GM19468 (cell line): ENCODE measurements around the gene ROBO2.

Experiments used
- ATAC-seq: cut with Tn5 transposase; IDR thresholded peaks from one replicate; pipeline ENCODE4 v1.9.1; 2021; ENCODE audit warnings: mild to moderate bottlenecking, moderate library complexity, moderate number of reproducible peaks; ENCODE audit not compliant: unreplicated experiment; ENCODE audit errors: extremely low read depth

Gene ROBO2

DNA sequence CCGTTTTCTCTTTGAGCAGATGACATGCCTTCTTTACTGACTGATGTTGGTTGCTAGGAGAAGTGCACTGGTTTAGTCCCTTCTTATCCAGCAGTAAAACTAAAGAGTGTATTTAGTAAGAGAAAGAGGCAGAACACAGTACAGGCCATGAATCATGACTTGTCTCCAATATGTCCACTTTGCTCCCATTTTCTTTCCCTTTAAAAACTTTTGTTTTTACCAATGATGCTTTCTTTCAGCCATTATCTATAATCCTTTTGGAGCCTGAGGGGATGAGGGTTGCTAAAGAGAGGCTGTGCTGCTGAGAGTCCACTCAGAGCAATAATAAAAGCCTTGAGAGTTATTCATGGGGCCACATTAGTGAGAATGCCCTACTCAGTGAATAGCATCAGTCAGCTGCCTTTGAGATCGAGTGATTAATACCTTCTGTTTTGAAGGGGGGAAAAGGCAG, 12.2 kb downstream of the ROBO2 start:
- ATAC-seq: no peak

DNA sequence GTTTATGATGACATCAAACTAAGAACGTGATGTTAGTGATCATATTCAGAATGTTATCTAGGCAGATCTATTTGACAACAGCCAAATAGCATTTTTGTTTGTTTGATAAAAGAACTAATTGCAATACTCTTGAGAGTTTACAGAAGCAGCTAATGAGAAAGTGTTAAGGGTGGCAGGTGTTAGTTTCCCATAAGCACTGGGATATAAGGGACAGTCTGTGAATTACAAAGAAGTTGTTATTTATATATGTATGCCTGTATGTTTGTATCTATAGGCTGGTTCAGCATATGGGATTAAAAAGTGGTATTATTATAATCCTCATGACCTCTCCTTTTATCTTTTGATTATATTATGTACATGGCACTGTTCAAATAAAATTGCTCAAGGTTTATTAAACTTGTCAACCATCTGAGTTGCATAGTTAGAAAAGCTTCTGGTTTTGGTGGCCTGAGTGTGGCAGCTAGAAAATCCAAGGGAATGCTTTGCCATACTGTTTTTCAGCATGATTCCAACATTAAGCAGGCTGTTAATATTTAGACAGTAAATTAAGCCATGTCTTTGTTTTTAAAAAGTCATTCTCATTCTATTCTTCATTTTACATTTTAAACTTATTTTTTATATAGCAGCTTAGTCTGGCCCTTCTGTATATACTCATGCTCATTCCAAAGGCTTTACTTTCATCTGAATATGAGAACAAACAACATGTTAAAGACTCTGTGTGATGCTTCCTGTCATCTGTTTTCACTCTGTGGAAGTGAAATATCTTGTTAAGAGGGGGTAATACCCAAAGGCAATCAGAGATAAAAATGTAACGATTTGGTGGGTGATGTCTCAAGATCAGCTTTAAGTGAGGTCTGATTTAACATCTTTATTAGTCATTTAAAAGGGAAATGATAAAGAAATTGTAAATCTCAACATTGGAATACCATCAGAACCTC, 13.1 kb downstream of the ROBO2 start:
- no peak for ATAC-seq

DNA sequence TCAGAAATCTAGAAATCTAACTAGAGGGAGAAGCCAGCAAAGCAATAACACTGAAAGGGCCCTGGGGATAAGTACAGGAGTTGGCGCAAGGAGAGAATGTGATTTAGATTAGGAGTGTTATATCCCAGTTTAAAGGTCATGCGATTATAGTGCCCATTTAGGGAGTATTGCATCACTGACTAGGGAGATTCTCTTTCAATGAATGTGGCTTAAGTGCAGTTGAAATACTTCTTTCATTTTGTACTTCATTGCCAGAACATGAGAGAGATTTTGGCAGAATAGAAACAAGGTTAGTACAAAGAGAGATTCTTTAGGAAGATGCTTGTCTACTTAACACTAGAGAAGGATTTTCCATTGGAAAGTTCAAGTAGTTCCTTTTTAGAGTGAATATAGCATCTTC, 13.9 kb downstream of the ROBO2 start:
- no peak for ATAC-seq

DNA sequence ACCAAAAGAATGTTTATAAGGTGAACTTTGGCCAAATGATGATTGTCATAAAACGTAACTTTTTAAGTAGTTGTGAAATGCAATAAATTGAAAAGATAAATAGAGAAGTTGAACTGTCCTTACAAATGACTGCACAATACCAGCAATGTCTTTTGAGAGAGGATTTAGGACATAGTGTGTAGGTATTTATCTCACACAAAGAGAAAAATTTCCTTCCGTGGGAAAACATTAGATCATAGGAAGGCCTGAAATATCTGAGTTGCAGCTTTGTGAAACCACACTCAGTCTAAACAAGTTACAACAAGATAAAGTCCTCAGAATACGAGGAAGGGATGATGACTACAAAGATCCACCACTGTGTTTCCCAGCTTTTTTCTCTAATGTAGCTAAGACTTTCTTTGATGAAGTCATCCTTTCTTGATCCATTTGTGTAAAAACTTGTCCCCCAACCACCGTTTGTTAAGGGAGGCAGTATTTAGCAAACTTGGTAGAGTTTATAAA, 16.0 kb downstream of the ROBO2 start:
- ATAC-seq: no peak

DNA sequence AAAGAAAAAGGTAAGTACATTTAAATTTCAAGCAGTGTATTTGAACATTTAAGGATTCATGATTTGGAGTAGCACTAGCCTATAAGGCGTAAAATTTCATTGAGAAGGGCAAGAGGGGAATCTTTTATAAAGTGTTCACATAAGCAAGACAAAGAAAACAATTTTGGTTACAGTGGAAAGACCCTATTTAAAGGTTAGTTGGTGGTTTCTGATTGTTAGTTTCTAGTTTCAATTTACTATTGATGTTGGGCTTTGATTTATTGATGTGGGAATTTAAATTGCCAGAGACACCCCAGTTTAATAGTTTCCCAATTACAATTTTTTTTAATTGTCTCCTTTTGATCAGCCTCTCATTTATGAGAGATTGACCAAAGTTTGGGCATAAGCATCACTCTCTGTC, 19.5 kb downstream of the ROBO2 start:
- ATAC-seq: no peak

DNA sequence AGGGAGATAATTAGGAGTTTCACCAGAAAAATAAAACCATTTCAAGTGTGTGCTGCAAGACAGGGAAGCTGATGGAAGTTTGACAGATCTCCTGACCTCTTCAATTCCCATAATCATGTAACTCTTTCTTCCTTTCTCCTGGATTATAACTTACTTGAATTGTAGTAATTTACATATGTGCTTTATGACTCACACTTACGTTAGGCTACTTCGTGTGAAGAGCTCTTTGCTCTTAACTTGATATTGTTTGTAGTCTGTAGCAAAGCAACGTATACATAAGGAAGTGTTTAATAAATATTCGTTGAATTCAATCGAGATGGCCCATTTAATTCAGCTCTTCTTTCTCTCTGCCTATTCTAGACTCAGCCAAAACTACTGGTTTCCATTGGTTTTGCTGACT, 23.5 kb downstream of the ROBO2 start:
- no peak for ATAC-seq

DNA sequence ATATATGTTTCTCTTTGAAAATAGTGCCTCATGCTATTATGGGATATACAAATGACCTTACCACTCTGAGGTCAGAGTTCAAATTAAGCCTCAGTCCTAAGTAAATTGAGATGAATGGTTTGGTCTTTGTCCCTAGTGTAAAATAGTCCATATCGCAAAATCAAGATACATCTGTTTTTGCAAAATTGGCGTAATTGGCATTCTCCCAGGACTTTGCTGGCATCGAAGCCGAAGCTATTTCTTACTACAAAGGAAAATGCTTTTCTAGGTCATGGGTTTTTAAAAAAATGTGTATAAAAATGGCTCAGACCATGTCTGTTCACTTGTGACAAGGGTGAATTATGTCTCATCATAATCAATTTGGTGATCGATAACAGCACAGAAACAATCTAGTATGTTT, 25.9 kb downstream of the ROBO2 start:
- no peak for ATAC-seq

DNA sequence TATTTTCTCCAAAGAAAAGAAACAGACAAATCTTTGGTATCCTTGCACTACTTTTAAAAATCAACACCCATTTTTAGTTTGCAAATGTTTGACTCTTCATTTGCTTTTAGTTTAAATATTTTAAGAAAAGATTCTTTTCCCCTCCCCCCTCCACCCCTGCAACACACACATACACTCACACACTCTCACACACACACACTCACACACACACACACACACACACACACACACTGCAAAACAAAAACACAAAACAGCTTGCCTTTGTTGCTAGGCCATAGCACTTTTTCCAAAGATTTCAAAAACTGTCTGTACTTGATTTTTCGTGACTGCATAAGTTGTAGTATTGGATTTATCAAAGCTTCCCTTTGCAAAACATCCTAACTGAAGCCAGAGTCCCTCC, 26.9 kb downstream of the ROBO2 start:
- ATAC-seq: no peak

DNA sequence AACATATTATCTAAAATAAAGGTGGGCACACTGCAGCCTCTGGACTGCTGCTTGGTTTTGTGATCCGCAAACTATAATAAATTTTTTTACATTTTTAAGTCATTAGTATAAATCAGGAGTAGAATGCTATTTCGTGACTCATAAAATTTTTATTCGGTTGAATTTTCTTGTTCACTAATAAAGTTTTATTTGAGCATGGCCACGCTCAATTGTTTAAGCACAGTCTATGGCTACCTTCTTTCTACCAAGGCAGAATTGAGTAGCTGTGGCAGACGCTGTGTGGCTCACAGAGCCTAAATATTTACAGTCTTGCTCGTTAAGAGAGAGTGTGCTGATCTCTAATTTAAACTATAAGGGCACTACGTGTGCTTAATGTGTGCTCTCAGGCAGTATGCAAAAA, 28.9 kb downstream of the ROBO2 start:
- ATAC-seq: no peak

DNA sequence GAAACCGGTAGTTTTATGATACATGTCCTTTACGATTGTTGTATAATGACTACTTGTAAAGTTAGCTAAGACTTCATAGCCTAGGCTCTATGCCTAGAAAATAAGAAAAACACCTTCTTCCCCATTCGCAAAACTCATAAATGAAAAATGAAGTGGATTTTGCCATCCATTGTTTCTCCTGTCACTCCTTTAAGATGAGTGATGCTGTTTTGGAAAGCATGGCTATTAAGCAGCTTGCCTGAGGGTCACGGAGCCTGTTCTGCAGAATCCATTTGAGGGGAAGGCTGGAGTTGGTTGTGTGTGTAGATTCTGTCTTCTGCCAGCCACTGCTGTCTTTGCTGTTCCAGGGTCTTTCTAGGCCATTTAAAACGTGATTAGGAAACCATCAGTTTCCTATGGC, 31.5 kb downstream of the ROBO2 start:
- no peak for ATAC-seq

DNA sequence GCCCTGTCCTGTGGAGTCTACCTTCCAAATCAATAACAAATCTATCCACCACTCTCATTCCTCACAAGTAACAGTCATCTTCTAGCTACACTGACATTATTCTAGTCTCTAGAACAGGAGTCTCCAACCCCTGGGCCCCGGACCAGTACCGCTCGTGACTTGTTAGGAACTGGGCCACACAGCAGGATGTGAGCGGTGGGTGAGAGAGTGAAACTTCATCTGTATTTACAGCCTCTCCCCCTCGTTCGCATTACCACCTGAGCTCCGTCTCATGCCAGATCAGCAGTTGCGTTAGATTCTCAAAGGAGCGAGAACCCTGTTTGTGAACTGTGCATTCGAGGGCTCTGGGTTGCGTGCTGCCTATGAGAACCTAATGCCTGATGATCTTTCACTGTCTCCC, 31.9 kb downstream of the ROBO2 start:
- no peak for ATAC-seq

DNA sequence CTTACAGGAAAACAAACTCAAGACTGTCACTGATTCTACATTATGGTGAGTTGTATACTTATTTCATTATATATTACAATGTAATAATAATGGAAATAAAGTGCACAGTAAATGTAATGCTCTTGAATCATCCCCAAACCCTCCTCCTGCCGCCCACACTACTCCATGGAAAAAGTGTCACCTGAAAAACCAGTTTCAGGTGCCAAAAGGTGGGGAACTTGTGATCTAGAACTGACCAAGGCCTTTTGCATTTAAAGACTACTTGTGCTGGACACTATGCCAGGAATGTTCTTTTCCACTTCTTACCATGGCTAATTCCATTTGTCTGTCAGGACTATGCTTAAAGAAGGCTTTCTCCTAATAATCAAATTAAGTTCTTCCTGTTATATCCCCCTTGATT, 32.3 kb downstream of the ROBO2 start:
- no peak for ATAC-seq

DNA sequence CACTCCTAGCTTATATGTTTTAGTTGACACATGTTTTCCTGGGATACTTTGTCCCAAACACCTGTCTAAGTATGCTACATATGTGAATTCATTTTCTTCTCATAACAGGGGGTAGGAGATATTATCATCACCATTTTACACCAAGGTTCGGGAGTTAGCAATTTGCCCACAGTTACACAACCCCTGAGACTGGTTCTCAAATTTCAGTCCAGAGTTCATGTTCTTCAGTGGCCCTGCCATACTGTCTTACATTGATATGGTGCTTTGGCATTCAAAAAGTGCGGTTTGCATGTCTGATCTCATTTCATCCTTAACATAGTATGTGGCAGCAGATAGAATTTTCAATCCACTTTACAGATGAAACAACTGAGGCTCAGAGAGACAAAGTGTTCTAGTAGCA, 38.4 kb downstream of the ROBO2 start:
- no peak for ATAC-seq

DNA sequence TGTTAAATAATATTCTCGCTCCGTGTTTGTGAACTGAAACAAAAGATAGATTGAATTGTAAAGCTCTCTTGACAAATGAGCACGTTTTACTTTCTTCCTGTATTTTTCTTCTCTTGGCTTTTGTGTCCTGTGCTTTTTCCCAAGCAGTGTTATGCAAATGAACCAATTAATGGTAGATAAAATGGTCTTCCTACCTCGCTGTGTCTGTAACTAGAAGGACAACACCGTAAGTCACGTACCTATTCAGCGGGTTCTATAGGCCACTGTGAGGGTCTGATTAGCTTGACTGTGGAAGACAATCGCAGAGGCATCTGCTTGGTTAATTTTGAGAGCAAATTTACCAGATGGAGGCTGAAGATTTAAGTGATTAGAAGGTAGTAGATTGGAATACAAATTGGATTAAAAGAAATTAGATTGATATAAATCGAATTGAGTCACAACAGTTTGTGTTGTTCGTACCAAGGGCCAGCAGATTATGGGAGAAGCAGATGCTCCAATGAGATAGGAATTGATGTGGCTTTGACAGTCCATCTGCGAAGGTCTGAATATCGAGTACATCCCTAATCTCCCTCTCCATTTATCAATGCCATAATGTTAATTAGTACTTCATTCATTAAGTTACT, 40.2 kb downstream of the ROBO2 start:
- no peak for ATAC-seq

DNA sequence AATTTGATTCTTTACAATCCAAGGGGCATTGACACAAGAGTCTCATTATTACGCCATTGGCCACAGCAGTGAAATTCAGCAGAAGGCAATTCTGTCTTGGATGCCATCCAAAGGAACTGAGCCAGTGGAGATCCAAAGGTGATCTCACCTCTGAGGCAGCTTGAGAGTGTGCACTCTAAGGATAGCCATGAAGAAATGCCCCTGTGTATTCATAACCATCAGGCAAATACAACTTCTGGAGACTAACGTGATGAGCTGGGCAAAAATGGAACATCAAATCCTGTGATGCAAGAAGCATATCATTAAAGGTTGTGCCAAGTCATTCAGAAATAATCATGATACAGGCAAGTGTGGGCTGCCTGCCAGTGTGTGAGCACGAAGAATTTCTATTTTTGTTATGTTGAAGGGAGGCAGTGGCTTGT, 41.4 kb downstream of the ROBO2 start:
- ATAC-seq: no peak

DNA sequence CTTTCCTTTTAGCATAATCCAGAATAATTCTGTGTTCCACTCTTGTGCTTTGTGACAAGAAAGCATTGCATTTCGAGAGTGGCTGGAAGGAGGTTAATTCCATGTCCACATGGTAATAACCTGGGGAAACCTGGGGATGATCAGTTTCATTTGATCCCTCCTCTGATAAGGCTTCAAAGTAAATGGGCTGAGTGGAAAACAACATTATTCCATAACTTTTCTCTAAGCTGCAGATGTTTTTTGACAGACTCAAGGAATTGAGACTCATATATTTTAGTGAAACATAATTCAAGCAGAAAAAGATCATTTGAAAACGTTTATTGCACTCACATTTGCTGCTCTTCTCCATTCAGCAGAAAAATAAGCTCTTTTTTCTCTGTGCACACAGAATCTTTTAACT, 44.6 kb downstream of the ROBO2 start:
- no peak for ATAC-seq

DNA sequence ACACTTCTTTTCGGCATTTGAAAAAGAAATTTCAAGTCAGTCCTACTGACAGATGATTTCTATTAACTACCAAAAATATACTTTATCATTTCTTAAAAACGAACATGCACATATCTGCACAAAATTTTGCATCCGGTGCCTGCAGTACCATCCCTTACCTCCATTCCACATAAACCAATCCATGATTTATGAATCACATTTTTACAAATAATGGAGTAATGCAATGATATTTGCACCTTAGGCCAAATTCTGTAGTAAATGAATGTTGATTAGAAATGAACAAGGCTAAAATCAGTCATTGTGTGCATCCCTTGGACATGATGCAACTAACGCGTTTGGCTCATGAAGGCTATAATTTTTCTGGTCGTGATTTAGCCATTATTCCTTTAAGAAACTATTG, 46.5 kb downstream of the ROBO2 start:
- ATAC-seq: no peak

DNA sequence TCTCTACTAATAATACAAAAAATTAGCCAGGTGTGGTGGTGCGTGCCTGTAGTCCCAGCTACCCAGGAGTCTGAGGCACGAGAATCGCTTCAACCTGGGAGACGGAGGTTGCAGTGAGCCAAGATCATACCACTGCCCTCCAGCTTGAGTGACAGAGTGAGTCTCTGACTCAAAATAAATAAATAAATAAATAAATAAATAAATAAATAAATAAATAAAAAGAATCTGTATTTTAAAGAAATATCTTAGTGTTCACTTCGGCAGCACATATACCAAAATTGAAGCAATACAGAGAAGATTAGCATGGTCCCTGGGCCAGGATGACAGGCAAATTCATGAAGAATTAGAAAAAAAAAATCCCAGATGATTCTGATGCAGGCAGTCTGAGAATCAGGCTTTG, 51.9 kb downstream of the ROBO2 start:
- no peak for ATAC-seq

DNA sequence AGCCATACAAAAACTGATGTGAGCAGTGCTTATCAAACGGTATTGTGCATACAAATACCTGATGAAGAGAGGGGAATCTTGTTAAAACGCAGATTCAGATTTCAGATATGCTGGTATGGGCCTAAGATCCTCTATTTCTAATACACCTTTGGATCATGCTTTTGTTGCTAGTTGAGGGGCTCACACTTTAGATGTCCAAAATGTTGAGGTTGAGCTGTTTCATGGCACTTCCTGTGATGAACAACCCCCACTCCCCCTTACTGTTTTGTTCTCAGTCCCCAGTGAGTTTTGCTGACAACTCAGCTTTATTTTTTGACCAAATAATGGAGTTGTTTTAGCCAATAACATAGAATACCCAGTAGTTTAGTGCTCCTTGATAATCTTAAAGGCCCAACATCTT, 53.2 kb downstream of the ROBO2 start:
- ATAC-seq: no peak

DNA sequence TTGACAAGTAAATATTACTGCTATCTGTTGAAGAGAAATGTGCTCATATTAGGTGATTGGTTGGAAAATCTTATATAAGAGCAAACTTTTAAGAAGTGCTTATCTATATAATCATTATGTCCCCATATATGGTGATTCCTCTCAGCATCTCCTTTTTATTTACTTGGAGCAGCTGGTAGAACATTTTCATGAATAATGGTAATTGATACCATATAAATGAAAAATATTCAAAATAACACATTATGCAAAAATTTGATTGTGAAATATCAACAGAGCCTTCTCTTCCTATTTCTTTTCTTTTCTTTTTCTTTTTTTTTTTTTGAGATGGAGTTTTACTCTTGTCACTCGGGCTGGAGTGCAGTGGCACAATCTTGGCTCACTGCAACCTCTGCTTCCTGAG, 56.2 kb downstream of the ROBO2 start:
- no peak for ATAC-seq
